Testis (tissue), 3 donors: ENCODE measurements around the gene PSMB10. TPM values are rescaled to one million over a fixed set of nuclear protein-coding genes. Genes with fewer than 3 reads are reported as not detected.
A peak's percentile ranks its signal among the peaks of the same experiment; 100 is the strongest.

Source experiments
- DNase-seq: peaks from one replicate; pipeline ENCODE4 v3.0.0-alpha.2; 2019
- H3K27ac ChIP-seq, 2 donors: fragments of 200-600 bp; sonication (generic); one replicate each; pipeline ENCODE4 v1.5.1; 2019
- H3K27me3 ChIP-seq: fragments of 200-600 bp; sonication (generic); one replicate; pipeline ENCODE4 v1.5.1; 2019
- H3K36me3 ChIP-seq: fragments of 200-600 bp; sonication (generic); one replicate; pipeline ENCODE4 v1.5.1; 2017; ENCODE audit warnings: low read depth; ENCODE audit errors: missing control alignments
- H3K4me1 ChIP-seq: fragments of 200-600 bp; sonication (generic); one replicate; pipeline ENCODE4 v1.5.1; 2019
- H3K4me3 ChIP-seq, 2 donors: fragments of 200-600 bp; sonication (generic); one replicate each; pipeline ENCODE4 v1.5.1; 2017 to 2019
- H3K9me3 ChIP-seq: fragments of 200-600 bp; sonication (generic); one replicate; pipeline ENCODE4 v1.5.1; 2017
- POLR2A ChIP-seq: fragments of 450-650 bp; IDR thresholded peaks from one replicate; pipeline ENCODE4 v1.6.1; 2017; ENCODE audit warnings: antibody characterized with exemption, mild to moderate bottlenecking, moderate library complexity
- WGBS, 2 donors: methylation state at CpG; one replicate each; pipeline ENCODE4 v1.1.5; 2018; 5-methylcytosine and 5-hydroxymethylcytosine counted together
- intact Hi-C: fragments of 100-400 bp; cut with DNase I; formaldehyde crosslinking; loops from one replicate; pipeline ENCODE4 v1.15.1; 2023; ENCODE audit warnings: low total_unique reads
- polyA plus RNA-seq: library from polyadenylated mRNA; stranded (reverse); fragments of 350-450 nt; fragmentation: Illumina TruSeq; extraction: RNeasy Lipid Tissue Mini Kit (QIAGEN cat#74804); gene quantifications from one replicate; pipeline ENCODE4 v1.2.3, GENCODE V29; 2014; ENCODE audit warnings: low read depth, low replicate concordance; ENCODE audit not compliant: insufficient read depth
- total RNA-seq, 2 donors: library from RNA; depleted of rRNA; stranded (reverse); fragments of >200 nt; gene quantifications; one replicate each; pipeline ENCODE4 v1.2.3, GENCODE V29; 2016
- TF ChIP-seq, protein P1 (sequence below), 3 experiments: fragments of 450-650 bp in 2 of 3; fragments of 200-600 bp in 1 of 3; sonication (generic) in 1 of 3; IDR thresholded peaks; one replicate each; pipeline ENCODE4 v1.5.1; 2016 to 2019; ENCODE audit warnings: antibody characterized with exemption in 3 of 3, mild to moderate bottlenecking in 2 of 3, moderate library complexity in 1 of 3

The PSMB10 gene
- total and polyA plus RNA-seq, 3 donors from 2014 or later = 13.2 to 49.1 (median 14.2) TPM

DNA sequence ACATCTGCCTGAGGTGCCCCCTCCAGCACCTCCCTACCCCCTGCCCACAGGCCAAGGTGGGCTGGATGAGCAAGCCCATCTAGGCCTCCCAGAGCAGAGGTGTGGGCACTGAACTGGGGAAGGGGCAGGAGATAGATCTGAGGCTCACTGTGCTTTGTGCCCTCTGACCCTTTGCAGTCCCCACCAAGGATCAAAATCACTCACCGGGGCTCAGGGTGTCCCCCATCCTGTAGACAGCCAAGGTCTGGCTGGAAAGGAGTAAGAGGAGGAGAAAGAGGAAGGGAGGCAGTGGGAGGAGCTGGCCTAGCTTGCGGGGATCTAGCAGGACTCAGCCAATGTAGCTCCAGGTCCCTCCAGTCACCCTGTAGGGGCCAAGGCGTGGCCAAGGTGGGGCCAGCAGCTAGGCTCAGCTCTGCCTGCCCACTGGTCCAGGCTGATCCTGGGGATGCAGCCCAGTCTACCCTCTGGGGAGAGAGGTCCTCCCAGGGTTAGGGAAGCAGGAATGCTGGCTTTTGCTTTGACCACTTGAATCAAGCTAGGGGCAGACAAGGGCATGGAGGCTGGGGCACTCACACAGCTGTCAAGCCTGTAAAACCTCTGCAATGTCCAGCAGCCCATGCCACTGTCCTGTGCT, 30.0 kb upstream of the PSMB10 start:
- peaks cover 23% of the 10 kb centered on the region for H3K4me1 ChIP-seq
- no peaks in the 10 kb centered on the region for H3K9me3 ChIP-seq
- DNase-seq = peak; percentile 58
- 47 to 48% methylated on average over 2 to 3 of the region's 3 CpGs for WGBS, 2 donors
- no peaks in the 10 kb centered on the region for H3K36me3 ChIP-seq
- TF ChIP-seq, protein P1, sequence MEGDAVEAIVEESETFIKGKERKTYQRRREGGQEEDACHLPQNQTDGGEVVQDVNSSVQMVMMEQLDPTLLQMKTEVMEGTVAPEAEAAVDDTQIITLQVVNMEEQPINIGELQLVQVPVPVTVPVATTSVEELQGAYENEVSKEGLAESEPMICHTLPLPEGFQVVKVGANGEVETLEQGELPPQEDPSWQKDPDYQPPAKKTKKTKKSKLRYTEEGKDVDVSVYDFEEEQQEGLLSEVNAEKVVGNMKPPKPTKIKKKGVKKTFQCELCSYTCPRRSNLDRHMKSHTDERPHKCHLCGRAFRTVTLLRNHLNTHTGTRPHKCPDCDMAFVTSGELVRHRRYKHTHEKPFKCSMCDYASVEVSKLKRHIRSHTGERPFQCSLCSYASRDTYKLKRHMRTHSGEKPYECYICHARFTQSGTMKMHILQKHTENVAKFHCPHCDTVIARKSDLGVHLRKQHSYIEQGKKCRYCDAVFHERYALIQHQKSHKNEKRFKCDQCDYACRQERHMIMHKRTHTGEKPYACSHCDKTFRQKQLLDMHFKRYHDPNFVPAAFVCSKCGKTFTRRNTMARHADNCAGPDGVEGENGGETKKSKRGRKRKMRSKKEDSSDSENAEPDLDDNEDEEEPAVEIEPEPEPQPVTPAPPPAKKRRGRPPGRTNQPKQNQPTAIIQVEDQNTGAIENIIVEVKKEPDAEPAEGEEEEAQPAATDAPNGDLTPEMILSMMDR (IDR thresholded peaks at IDR 0.05) = no peak
- TF ChIP-seq POLR2A = no peak
- H3K27ac ChIP-seq = peak overlapping the region; percentile 47 to 94
- no peaks in the 10 kb centered on the region for H3K27me3 ChIP-seq
- H3K4me3 ChIP-seq = peak overlapping the region; percentile 82 to 89
- intact Hi-C loops = no loop called here

DNA sequence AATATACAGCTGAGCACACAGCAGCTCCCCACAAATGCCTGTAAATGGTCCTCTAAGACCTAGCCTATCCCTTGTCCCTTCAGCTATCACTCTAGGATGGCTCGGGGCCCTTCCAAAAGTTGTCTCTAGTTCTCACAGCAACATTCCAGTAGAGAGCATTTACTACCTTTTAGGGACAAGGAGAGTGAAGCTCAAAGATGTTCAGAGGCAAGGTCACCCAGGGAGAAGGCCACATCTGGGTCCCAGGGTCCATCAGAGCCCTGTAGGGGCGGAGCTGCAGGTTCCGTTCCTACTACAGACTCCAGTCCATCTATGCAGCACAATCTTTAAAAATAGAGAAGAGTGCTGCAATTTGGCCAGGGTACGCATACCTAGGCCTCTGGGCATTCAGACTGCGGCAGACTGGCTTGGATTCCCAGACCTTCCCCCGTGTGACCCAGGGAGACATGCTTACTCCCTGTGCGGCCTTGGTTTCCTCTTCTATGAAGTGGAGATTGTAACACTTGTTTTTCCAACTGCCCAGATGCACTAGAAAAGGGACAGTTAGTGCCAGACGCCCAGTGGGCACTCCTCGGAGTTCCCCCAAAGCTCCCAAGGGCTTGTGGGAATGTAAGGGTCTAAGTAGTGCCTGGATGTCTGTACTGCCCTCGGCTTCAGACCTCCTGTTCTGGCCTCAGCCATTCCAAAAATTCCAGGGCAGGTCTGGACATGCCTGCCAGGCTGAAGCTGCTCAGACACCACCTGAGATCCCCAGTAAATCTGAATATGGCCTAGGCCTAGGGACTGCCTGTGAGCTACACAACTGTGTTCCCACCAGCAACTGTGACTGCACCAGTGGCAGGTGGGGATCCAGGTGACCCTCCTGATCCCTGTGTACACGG, 29.3 kb upstream of the PSMB10 start:
- WGBS, 2 donors = 44 to 54% methylated on average over 8 to 11 of the region's 11 CpGs
- TF ChIP-seq, protein P1 (IDR thresholded peaks at IDR 0.05) = no peak
- TF ChIP-seq POLR2A = no peak
- Histone ChIP-seq H3K27ac (peak overlapping the region; percentile 47 to 94), H3K27me3 (no peaks in the 10 kb centered on the region), H3K36me3 (no peaks in the 10 kb centered on the region), H3K4me1 (peaks cover 23% of the 10 kb centered on the region), H3K4me3 (no peak overlapping the region), H3K9me3 (no peaks in the 10 kb centered on the region)
- intact Hi-C loops = no loop called here
- no peak for DNase-seq

DNA sequence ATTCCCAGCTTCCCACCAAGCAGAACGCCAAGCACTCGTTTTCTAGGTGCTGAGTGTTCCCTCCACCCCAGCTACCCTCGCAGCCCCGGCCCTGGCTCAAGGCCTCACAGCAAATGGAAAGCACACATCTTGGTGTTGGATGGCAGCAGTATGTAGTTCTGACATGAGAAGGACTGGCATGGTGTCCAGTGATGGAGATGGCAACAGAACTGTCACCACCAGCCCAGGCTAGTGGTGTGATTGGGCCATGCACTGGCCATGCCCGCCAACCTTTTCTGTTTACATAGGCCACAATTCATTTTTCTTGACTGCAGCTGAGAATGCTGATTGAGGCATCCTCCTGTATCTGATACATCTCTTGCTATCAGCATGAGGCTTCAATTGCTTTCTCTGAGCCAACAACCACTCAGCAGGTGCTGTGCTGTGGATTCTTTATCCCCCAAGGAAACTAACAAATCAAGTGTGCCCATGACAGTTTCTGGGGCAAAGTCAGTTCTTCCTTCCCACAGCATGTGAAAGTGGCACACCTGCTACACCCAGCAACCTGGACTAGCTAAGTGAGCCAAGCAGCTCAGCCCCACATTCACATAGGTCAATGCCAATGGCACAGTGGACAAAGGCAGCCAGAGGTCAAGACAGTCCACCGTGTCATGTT, 28.0 kb upstream of the PSMB10 start:
- Histone ChIP-seq H3K27me3 (no peaks in the 10 kb centered on the region), H3K27ac (peak overlapping the region in 1 of 2 donors; percentile 94), H3K9me3 (no peaks in the 10 kb centered on the region), H3K4me1 (peaks cover 28% of the 10 kb centered on the region), H3K4me3 (peak overlapping the region in 1 of 2 donors; percentile 52), H3K36me3 (no peaks in the 10 kb centered on the region)
- 44 to 66% methylated on average over 6 of the region's 6 CpGs for WGBS, 2 donors
- DNase-seq = no peak
- intact Hi-C loops = no loop called here
- TF ChIP-seq POLR2A = no peak

DNA sequence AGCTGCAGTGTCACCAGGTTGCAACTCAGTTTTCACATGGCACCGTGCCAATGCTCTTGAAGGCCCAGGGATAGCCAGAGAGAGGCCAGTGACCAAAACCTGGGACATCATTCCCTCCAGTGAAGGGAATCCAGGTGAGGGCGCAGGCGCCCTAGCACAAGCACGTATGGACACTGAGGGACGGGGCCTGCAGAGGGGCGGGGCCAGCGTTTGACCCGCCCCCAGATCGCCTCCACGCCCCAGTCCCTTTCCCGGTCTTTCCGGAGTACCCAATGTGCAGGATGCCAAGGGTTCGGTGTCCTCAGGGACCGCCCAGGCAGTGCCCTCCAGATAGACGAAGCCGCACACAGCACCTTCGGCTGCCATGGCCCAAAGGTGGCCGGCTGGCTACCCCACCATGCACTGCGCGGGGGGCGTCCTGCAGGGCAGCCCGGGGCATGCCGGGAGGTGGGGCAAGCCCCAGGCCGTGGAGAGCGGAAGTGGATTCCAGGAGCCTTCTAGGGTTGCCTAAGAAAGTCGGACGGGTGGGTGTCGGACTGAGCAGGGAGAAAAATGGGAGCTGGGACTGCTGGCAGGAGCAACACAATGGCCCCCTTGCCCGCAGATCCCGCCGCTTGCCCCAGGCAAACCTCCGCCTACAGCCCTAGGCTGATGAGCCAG, 27.1 kb upstream of the PSMB10 start:
- TF ChIP-seq, protein P1 (IDR thresholded peaks at IDR 0.05) = no peak
- no peak for TF ChIP-seq POLR2A
- Histone ChIP-seq H3K27ac (peak overlapping the region in 1 of 2 donors; percentile 64), H3K27me3 (no peaks in the 10 kb centered on the region), H3K9me3 (no peaks in the 10 kb centered on the region), H3K4me1 (peaks cover 35% of the 10 kb centered on the region), H3K36me3 (no peaks in the 10 kb centered on the region), H3K4me3 (peak overlapping the region; percentile 39 to 52)
- DNase-seq = peak; percentile 56
- 33 to 65% methylated on average over 1 to 32 of the region's 32 CpGs for WGBS, 2 donors
- intact Hi-C loops = no loop called here

DNA sequence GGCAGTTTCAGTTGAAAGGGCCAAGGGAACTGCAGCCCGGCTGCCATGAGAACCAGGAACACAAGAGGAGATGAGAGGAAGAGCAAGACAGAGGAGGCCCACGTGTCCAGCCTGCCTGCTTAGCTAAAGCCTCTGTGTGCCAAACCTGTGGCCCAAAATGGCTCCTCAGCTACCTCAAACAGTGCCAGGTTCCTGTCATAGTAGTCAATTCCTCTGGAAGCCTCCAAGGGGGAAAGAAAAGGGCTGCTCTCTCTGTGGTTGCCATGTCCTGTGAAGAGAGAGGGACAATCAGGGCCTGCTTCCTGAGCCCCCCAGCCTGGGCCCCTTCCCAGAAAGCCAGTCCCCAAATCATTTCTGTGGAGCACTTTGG, 26.6 kb upstream of the PSMB10 start:
- Histone ChIP-seq H3K4me1 (peaks cover 38% of the 10 kb centered on the region), H3K27ac (peak overlapping the region in 1 of 2 donors; percentile 64), H3K9me3 (no peaks in the 10 kb centered on the region), H3K4me3 (peak overlapping the region; percentile 39 to 52), H3K36me3 (no peaks in the 10 kb centered on the region), H3K27me3 (no peaks in the 10 kb centered on the region)
- intact Hi-C loops = no loop called here
- WGBS, 2 donors = 62 to 65% methylated on average over 2 of the region's 2 CpGs
- TF ChIP-seq, protein P1 (IDR thresholded peaks at IDR 0.05) = no peak
- TF ChIP-seq POLR2A = no peak
- DNase-seq = no peak
